Measurements from ENCODE around the gene CXCL12. TPM values are rescaled to one million over a fixed set of nuclear protein-coding genes. Genes with fewer than 3 reads are reported as not detected.

Gene CXCL12
- total RNA-seq, 5 donors from 2014 or later (not counting 1 experiment from before 2014, with no cell fraction given), result 0.53 to 0.63 (median 0.58) TPM; not detected in 2

GRCh38 chr10:44416936-44417335 is 32.0 kb upstream of the CXCL12 start:
- H3K4me3 Mint-ChIP-seq, result no peak overlapping the region
- ChIA-PET POLR2A (no interaction called here), CTCF (no interaction called here)
- peaks cover 0 to 16% (median 2%) of the 10 kb centered on the region in 3 donors for H3K4me1 Mint-ChIP-seq
- peaks cover 14 to 20% of the 10 kb centered on the region in 2 donors for H3K27me3 Mint-ChIP-seq
- no peaks in the 10 kb centered on the region for H3K9me3 ChIP-seq
- no peaks in the 10 kb centered on the region for H3K36me3 Mint-ChIP-seq
- no peaks in the 10 kb centered on the region for H3K36me3 ChIP-seq (ENCODE audit: control insufficient read depth in 2 of 2, extremely low read depth in 1 of 2, insufficient read depth in 1 of 2, low read length in 1 of 2)
- no peak overlapping the region for H3K27ac ChIP-seq (ENCODE audit: low read length)
- H3K4me3 ChIP-seq (ENCODE audit: control insufficient read depth in 1 of 2, extremely low read depth in 1 of 2, low read length in 1 of 2), result no peak overlapping the region
- H3K27me3 ChIP-seq (replicated peaks in 1 of 2; ENCODE audit: control insufficient read depth in 2 of 2, extremely low read depth in 1 of 2, insufficient read depth in 2 of 2, low read length in 1 of 2), result peaks cover 0 to 17% of the 10 kb centered on the region in 2 experiments
- no peak for DNase-seq
- H3K4me1 ChIP-seq (ENCODE audit: control insufficient read depth in 1 of 2, extremely low read depth in 1 of 2, insufficient read depth in 2 of 2, low read length in 2 of 2), result no peaks in the 10 kb centered on the region
- H3K9me3 Mint-ChIP-seq, result peaks cover 2% of the 10 kb centered on the region in 3 donors
- H3K27ac Mint-ChIP-seq, result no peak overlapping the region
- ATAC-seq (replicated peaks in 1 of 4), result no peak
- 43% methylated on average over 1 of the region's 2 CpGs for WGBS (ENCODE audit: insufficient coverage)

DNA sequence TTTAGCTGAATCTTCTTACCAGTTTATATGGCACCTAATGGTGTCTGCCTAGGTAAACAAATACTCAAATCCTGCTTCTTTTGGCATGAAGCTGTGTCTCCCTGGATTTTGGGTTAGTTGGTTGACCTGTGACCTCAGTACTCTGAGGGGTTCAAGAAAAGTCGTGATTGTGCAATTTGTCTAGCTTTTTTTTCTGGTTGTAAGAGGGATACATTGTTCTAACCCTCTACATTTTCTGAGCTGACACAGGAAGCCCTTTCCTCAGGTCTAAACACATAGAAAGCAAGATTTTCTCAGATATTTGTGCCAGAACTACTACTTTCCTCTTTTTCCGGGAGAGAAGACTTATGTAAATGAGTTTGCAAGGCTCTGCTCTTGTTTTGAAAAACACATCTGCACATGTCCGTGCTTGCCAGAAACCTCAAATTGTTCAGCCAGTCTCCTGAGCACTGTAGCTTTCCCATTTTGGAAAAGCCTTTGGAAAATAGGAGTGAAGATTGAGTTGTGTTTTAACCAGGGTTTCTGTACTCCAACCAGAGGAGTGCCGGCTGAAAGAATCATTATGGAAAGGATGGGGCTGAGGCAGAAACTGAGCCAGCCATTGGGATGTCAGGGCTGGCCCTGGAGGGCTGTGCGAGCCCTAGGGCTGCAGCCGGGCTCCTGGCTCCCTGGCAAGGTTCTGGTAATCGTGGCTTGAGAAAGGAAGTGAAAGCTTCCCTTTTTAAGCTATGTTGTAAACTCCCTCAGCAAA is 31.3 kb upstream of the CXCL12 start:
- Histone ChIP-seq H3K4me3 (ENCODE audit: control insufficient read depth in 1 of 2, extremely low read depth in 1 of 2, low read length in 1 of 2) (no peak overlapping the region), H3K27ac (ENCODE audit: low read length) (no peak overlapping the region), H3K4me1 (ENCODE audit: control insufficient read depth in 1 of 2, extremely low read depth in 1 of 2, insufficient read depth in 2 of 2, low read length in 2 of 2) (no peaks in the 10 kb centered on the region), H3K36me3 (ENCODE audit: control insufficient read depth in 2 of 2, extremely low read depth in 1 of 2, insufficient read depth in 1 of 2, low read length in 1 of 2) (no peaks in the 10 kb centered on the region), H3K27me3 (replicated peaks in 1 of 2; ENCODE audit: control insufficient read depth in 2 of 2, extremely low read depth in 1 of 2, insufficient read depth in 2 of 2, low read length in 1 of 2) (peaks cover 0 to 15% of the 10 kb centered on the region in 2 experiments), H3K9me3 (no peaks in the 10 kb centered on the region)
- CTCF ChIA-PET, result no interaction called here
- POLR2A ChIA-PET, result no interaction called here
- H3K27ac Mint-ChIP-seq, result no peak overlapping the region
- H3K36me3 Mint-ChIP-seq, result no peaks in the 10 kb centered on the region
- H3K27me3 Mint-ChIP-seq, result peaks cover 18 to 22% of the 10 kb centered on the region in 2 donors
- peaks cover 3 to 5% (median 5%) of the 10 kb centered on the region in 3 donors for H3K9me3 Mint-ChIP-seq
- H3K4me3 Mint-ChIP-seq, result no peak overlapping the region
- no peak for DNase-seq
- peaks cover 0 to 10% (median 2%) of the 10 kb centered on the region in 3 donors for H3K4me1 Mint-ChIP-seq
- ATAC-seq (replicated peaks in 1 of 4), result no peak
- WGBS (ENCODE audit: insufficient coverage), result 67% methylated on average over 2 of the region's 7 CpGs

DNA sequence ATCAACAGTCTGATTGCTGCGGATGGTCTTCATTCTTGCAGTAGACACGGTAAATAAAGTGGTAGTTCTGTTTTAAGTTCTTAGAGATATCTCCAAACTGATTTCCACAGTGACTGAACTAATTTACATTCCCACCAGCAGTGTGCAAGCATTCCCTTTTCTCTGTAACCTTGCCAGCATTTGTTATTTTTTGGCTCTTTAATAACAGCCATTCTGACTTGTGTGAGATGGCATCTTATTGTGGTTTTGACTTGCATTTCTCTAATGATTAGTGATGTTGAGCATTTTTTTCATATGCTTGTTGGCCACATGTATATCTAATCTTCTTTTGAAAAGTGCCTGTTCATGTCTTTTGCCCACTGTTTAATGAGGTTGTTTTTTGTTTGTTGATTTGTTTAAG is 30.2 kb upstream of the CXCL12 start:
- Mint-ChIP-seq H3K36me3 (no peaks in the 10 kb centered on the region), H3K27ac (no peak overlapping the region), H3K4me3 (no peak overlapping the region), H3K27me3 (peaks cover 18 to 25% of the 10 kb centered on the region in 2 donors), H3K4me1 (peaks cover 0 to 5% (median under 1%) of the 10 kb centered on the region in 3 donors), H3K9me3 (peaks cover 3 to 5% (median 5%) of the 10 kb centered on the region in 3 donors)
- ChIA-PET CTCF (no interaction called here), POLR2A (interaction anchor here in 1 of 2 donors (0.6 kb wide), 1 partner anchor 12 kb away, joined by 3 read pairs; no protein-coding TSS in a partner anchor)
- DNase-seq, result no peak
- Histone ChIP-seq H3K4me3 (ENCODE audit: control insufficient read depth in 1 of 2, extremely low read depth in 1 of 2, low read length in 1 of 2) (no peak overlapping the region), H3K9me3 (no peaks in the 10 kb centered on the region), H3K27ac (ENCODE audit: low read length) (no peak overlapping the region), H3K27me3 (replicated peaks in 1 of 2; ENCODE audit: control insufficient read depth in 2 of 2, extremely low read depth in 1 of 2, insufficient read depth in 2 of 2, low read length in 1 of 2) (peaks cover 0 to 21% of the 10 kb centered on the region in 2 experiments), H3K4me1 (ENCODE audit: control insufficient read depth in 1 of 2, extremely low read depth in 1 of 2, insufficient read depth in 2 of 2, low read length in 2 of 2) (no peaks in the 10 kb centered on the region), H3K36me3 (ENCODE audit: control insufficient read depth in 2 of 2, extremely low read depth in 1 of 2, insufficient read depth in 1 of 2, low read length in 1 of 2) (no peaks in the 10 kb centered on the region)
- ATAC-seq (replicated peaks in 1 of 4), result no peak
- no CpG with 5 or more reads among the region's 2 CpGs for WGBS (ENCODE audit: insufficient coverage)

DNA sequence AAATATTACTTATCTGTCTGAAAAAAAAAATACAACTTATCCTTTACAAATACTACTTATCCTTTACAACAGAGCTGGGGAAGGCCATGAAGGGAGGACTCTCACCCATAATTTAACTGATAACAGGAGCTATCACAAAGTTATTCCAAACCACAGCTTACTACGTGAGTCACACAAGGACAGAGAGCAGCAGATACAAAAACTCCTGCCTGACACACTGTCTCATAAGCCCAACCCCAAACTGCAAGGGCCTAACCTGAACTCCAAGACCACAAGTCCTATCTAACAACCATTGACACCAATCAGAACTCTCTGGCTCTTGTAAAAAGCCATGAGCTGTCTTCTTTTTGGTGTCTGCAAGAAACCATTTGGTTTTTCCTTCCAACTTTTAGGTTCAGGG is 28.5 kb upstream of the CXCL12 start:
- H3K4me1 ChIP-seq (ENCODE audit: control insufficient read depth in 1 of 2, extremely low read depth in 1 of 2, insufficient read depth in 2 of 2, low read length in 2 of 2), result no peaks in the 10 kb centered on the region
- ATAC-seq (replicated peaks in 1 of 4) (no peak), DNase-seq (no peak)
- Mint-ChIP-seq H3K27me3 (peaks cover 18 to 28% of the 10 kb centered on the region in 2 donors), H3K27ac (no peak overlapping the region), H3K4me3 (no peak overlapping the region), H3K36me3 (no peaks in the 10 kb centered on the region), H3K4me1 (no peaks in the 10 kb centered on the region), H3K9me3 (peaks cover 3 to 5% (median 5%) of the 10 kb centered on the region in 3 donors)
- peaks cover 0 to 21% of the 10 kb centered on the region in 2 experiments for H3K27me3 ChIP-seq (replicated peaks in 1 of 2; ENCODE audit: control insufficient read depth in 2 of 2, extremely low read depth in 1 of 2, insufficient read depth in 2 of 2, low read length in 1 of 2)
- no peak overlapping the region for H3K27ac ChIP-seq (ENCODE audit: low read length)
- ChIA-PET CTCF (no interaction called here), POLR2A (no interaction called here)
- H3K9me3 ChIP-seq, result no peaks in the 10 kb centered on the region
- no peaks in the 10 kb centered on the region for H3K36me3 ChIP-seq (ENCODE audit: control insufficient read depth in 2 of 2, extremely low read depth in 1 of 2, insufficient read depth in 1 of 2, low read length in 1 of 2)
- no peak overlapping the region for H3K4me3 ChIP-seq (ENCODE audit: control insufficient read depth in 1 of 2, extremely low read depth in 1 of 2, low read length in 1 of 2)
- WGBS (ENCODE audit: insufficient coverage), result 33% methylated on average over 1 of the region's 1 CpG

- ATAC-seq (replicated peaks in 1 of 4) (no peak), DNase-seq (no peak)
- H3K4me3 Mint-ChIP-seq, result no peak overlapping the region
- peaks cover 15 to 18% of the 10 kb centered on the region in 2 donors for H3K27me3 Mint-ChIP-seq
- peaks cover 4 to 8% (median 5%) of the 10 kb centered on the region in 3 donors for H3K9me3 Mint-ChIP-seq
- Histone ChIP-seq H3K4me1 (ENCODE audit: control insufficient read depth in 1 of 2, extremely low read depth in 1 of 2, insufficient read depth in 2 of 2, low read length in 2 of 2) (no peaks in the 10 kb centered on the region), H3K36me3 (ENCODE audit: control insufficient read depth in 2 of 2, extremely low read depth in 1 of 2, insufficient read depth in 1 of 2, low read length in 1 of 2) (no peaks in the 10 kb centered on the region), H3K9me3 (no peaks in the 10 kb centered on the region), H3K27me3 (replicated peaks in 1 of 2; ENCODE audit: control insufficient read depth in 2 of 2, extremely low read depth in 1 of 2, insufficient read depth in 2 of 2, low read length in 1 of 2) (peaks cover 0 to 17% of the 10 kb centered on the region in 2 experiments), H3K4me3 (ENCODE audit: control insufficient read depth in 1 of 2, extremely low read depth in 1 of 2, low read length in 1 of 2) (no peak overlapping the region), H3K27ac (ENCODE audit: low read length) (no peak overlapping the region)
- no peaks in the 10 kb centered on the region for H3K36me3 Mint-ChIP-seq
- CTCF ChIA-PET, result no interaction called here
- H3K27ac Mint-ChIP-seq, result no peak overlapping the region
- 84% methylated on average over 4 of the region's 5 CpGs for WGBS (ENCODE audit: insufficient coverage)
- no peaks in the 10 kb centered on the region for H3K4me1 Mint-ChIP-seq
- POLR2A ChIA-PET, result no interaction called here
Measured at GRCh38 chr10:44411251-44411650, 26.4 kb upstream of the CXCL12 start.

- no peaks in the 10 kb centered on the region for H3K4me1 Mint-ChIP-seq
- H3K9me3 Mint-ChIP-seq, result peaks cover 0 to 4% (median 3%) of the 10 kb centered on the region in 3 donors
- no peak overlapping the region for H3K4me3 Mint-ChIP-seq
- H3K27ac Mint-ChIP-seq, result no peak overlapping the region
- DNase-seq (no peak), ATAC-seq (replicated peaks in 1 of 4) (no peak)
- Histone ChIP-seq H3K27me3 (replicated peaks in 1 of 2; ENCODE audit: control insufficient read depth in 2 of 2, extremely low read depth in 1 of 2, insufficient read depth in 2 of 2, low read length in 1 of 2) (peaks cover 0 to 3% of the 10 kb centered on the region in 2 experiments), H3K4me1 (ENCODE audit: control insufficient read depth in 1 of 2, extremely low read depth in 1 of 2, insufficient read depth in 2 of 2, low read length in 2 of 2) (no peaks in the 10 kb centered on the region), H3K27ac (ENCODE audit: low read length) (no peak overlapping the region), H3K9me3 (no peaks in the 10 kb centered on the region), H3K4me3 (ENCODE audit: control insufficient read depth in 1 of 2, extremely low read depth in 1 of 2, low read length in 1 of 2) (no peak overlapping the region), H3K36me3 (ENCODE audit: control insufficient read depth in 2 of 2, extremely low read depth in 1 of 2, insufficient read depth in 1 of 2, low read length in 1 of 2) (no peaks in the 10 kb centered on the region)
- ChIA-PET POLR2A (no interaction called here), CTCF (no interaction called here)
- no peaks in the 10 kb centered on the region for H3K36me3 Mint-ChIP-seq
- peaks cover 3 to 9% of the 10 kb centered on the region in 2 donors for H3K27me3 Mint-ChIP-seq
- whole genome bisulfite sequencing (ENCODE audit: insufficient coverage), result no CpG with 5 or more reads among the region's 2 CpGs
Measured at GRCh38 chr10:44404741-44405437, 20.0 kb upstream of the CXCL12 start.
